Mucosa of descending colon (tissue), 3 donors: ENCODE data around the gene POR. TPM values are rescaled to one million over a fixed set of nuclear protein-coding genes. Genes with fewer than 3 reads are reported as not detected.

Experiments
- ATAC-seq: fragments of 200-7000 bp; cut with Tn5 transposase; one replicate; pipeline ENCODE4 v1.9.1; 2020; ENCODE audit warnings: mild to moderate bottlenecking, moderate library complexity
- DNase-seq, 3 donors: peaks; one replicate each; pipeline ENCODE4 v3.0.0-alpha.2; 2020
- H3K36me3 ChIP-seq: fragments of 200-600 bp; one replicate; pipeline ENCODE4 v1.8.0; 2021; ENCODE audit warnings: low read depth, mild to moderate bottlenecking
- H3K4me1 ChIP-seq: fragments of 200-600 bp; one replicate; pipeline ENCODE4 v1.8.0; 2021; ENCODE audit warnings: low read depth, mild to moderate bottlenecking
- H3K4me3 ChIP-seq: fragments of 200-600 bp; one replicate; pipeline ENCODE4 v1.8.0; 2021; ENCODE audit warnings: mild to moderate bottlenecking
- H3K9me3 ChIP-seq: fragments of 200-600 bp; one replicate; pipeline ENCODE4 v1.8.0; 2021; ENCODE audit warnings: mild to moderate bottlenecking
- intact Hi-C, 2 donors: fragments of 100-400 bp; cut with DNase I in 1 of 2; cut with micrococcal nuclease in 1 of 2; formaldehyde crosslinking; loops; one replicate each; pipeline versions ENCODE4 v1.11.0 to v1.11.1; 2022; cut with DNase I, micrococcal nuclease
- total RNA-seq, 3 donors: library from RNA; stranded (reverse); fragmentation: NEBNext Ultra II Directional in 2 of 3; extraction: Animal tissue kit (Norgen Biotek cat#: 25700) in 2 of 3; gene quantifications; one replicate each; pipeline versions ENCODE4 v1.2.1 to v1.2.4, GENCODE V29; 2021 to 2023
- TF ChIP-seq, protein P1 (sequence below): fragments of 200-600 bp; IDR thresholded peaks from one replicate; pipeline ENCODE4 v1.8.0; 2022; ENCODE audit warnings: antibody characterized with exemption, mild to moderate bottlenecking
- donor health status: DM: no; HTN: no; CAD: no; lungs with moderate emphysema.
- donor health status: DM: no; HTN: no; CAD: no.
- donor health status: DM: no; HTN: yes; CAD: no.

The POR gene
- total RNA-seq, 3 donors from 2014 or later = 76.4 to 122 (median 118) TPM

DNA sequence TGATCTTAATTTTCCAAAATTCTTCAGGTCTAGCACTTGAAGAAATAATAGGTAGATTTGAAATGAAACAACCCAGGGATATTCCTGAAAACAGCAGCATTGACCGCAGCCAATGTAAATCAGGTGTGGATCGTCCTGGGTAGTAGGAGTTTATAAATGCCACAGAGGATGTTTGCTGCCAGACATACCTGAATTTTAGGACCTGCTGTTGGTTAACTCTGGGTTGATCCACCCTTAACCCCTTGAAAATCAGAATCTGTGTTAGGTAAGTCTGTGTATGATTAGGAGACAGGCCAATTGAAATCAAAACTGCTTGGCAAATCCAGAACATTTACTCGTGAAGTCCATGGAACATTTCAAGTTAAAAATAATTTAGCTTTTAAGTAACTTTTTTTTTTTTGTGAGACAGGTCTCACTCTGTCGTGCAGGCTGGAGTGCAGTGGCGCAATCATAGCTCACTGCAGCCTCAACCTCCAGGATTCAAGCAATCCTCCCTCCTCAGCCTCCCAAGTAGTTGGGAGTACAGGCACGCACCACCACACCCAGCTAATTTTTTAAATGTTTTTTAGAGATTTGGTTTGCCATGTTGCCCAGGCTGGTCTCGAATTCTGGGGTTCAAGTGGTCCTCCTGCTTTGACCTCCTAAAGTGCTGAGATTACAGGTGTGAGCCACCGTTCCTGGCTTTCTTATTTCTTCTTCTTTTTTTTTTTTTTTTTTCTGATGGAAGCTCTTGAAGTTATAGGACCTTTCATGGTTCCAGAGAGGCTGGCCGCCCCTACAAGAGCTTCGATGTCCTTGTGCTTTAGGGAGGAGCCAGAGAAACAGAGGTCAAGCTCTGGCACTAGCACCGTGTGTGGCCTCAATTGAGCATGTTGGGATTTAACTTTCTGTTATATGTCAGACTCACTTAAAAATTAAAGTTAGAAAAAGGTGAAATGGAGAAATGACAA is 2.0 kb downstream of the POR start:
- Histone ChIP-seq H3K4me3 (no peak overlapping the region), H3K9me3 (no peaks in the 10 kb centered on the region), H3K4me1 (peaks cover 20% of the 10 kb centered on the region), H3K36me3 (no peaks in the 10 kb centered on the region)
- TF ChIP-seq, protein P1, sequence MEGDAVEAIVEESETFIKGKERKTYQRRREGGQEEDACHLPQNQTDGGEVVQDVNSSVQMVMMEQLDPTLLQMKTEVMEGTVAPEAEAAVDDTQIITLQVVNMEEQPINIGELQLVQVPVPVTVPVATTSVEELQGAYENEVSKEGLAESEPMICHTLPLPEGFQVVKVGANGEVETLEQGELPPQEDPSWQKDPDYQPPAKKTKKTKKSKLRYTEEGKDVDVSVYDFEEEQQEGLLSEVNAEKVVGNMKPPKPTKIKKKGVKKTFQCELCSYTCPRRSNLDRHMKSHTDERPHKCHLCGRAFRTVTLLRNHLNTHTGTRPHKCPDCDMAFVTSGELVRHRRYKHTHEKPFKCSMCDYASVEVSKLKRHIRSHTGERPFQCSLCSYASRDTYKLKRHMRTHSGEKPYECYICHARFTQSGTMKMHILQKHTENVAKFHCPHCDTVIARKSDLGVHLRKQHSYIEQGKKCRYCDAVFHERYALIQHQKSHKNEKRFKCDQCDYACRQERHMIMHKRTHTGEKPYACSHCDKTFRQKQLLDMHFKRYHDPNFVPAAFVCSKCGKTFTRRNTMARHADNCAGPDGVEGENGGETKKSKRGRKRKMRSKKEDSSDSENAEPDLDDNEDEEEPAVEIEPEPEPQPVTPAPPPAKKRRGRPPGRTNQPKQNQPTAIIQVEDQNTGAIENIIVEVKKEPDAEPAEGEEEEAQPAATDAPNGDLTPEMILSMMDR = no peak
- no peak for DNase-seq
- intact Hi-C loops = no loop called here
- ATAC-seq = no peak

DNA sequence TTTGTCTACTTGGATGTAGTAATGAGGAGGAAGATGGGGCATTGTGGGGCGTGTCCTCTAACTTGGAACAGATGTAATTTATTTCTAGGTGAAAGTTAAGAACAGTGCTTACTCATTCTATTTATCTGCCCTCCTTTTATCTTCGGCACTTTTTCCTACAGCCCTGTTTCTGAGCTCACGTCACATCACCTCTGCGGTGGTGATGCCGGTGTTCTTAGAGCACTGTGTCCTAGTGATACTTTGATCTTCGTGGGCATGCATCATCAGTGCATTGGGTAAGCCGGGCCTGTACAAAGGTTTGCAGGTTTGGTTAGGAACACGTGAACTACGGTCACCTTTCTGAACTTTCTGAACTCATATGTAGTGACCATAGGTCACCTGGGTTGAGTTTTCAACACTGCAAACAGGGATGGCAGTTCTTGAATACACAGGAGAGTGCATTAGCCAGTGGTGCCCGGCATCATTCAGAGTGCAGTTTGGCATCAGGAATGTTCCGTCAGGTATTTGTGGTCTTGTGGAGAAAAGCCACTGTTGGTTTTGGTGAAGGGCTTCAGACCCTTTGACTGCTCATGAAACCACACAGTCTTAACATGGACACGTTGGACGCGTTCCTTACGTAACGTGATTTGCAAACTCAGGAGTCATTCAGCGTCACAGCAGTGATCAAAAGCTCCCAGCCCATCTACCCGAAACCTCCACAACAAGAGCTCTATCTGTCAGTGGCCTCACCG is 5.6 kb downstream of the POR start:
- ATAC-seq (peak; percentile 91), DNase-seq (peak in 1 of 3 donors; percentile 54)
- Histone ChIP-seq H3K9me3 (no peaks in the 10 kb centered on the region), H3K4me1 (peaks cover 17% of the 10 kb centered on the region), H3K4me3 (no peak overlapping the region), H3K36me3 (no peaks in the 10 kb centered on the region)
- intact Hi-C loops = no loop called here
- TF ChIP-seq, protein P1 = no peak

DNA sequence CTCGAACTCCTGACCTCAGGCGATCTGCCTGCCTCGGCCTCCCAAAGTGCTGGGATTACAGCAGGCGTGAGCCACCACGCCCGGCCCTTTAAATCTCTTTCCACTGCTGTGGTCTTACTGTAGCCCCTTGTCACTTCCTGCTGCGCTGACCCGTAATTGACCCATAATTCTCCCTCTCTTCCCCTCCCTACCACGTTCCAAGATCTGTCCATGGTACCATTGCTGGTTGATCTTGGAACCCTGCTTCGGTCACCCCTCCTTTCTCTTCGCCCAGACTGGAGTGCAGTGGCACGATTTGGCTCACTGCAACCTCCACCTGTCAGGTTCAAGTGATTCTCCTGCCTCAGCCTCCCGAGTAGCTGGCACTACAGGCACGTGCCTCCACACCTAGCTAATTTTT is 6.5 kb downstream of the POR start:
- no peak overlapping the region for H3K4me3 ChIP-seq
- intact Hi-C loops = no loop called here
- ATAC-seq = no peak
- peaks cover 11% of the 10 kb centered on the region for H3K4me1 ChIP-seq
- no peaks in the 10 kb centered on the region for H3K36me3 ChIP-seq
- H3K9me3 ChIP-seq = no peaks in the 10 kb centered on the region
- TF ChIP-seq, protein P1 = no peak
- DNase-seq = no peak

DNA sequence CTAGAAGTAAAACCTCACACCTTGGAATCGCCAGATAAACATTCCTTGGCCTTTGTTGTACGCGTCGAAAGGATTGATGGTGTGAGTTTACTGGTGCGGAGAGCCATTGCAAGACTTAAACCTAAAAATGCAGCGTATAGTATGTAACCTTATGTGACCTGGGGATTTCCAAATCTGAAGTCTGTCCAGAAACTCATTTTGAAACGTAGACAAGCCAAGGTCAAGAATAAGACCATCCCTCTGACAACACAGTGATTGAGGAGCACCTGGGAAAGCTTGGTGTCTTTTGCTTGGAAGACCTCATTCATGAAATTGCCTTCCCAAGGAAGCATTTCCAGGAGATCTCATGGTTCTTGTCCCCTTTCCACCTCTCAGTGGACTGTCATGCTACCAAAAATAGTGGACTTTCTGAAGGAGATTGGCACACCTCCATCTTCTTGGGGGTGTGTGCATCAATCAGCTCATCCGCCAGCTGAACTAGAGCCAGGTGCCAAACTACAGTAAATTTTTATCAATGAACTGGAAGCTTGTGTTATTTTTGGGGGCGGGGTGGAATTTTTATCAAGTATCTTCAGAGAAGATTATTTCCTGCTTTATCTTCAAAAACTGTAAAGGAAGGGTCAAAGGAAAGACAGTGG is 8.1 kb downstream of the POR start:
- no peaks in the 10 kb centered on the region for H3K9me3 ChIP-seq
- H3K4me1 ChIP-seq = peaks cover 10% of the 10 kb centered on the region
- H3K4me3 ChIP-seq = no peak overlapping the region
- ATAC-seq (no peak), DNase-seq (no peak)
- H3K36me3 ChIP-seq = no peaks in the 10 kb centered on the region
- TF ChIP-seq, protein P1 = no peak
- intact Hi-C loops = no loop called here

DNA sequence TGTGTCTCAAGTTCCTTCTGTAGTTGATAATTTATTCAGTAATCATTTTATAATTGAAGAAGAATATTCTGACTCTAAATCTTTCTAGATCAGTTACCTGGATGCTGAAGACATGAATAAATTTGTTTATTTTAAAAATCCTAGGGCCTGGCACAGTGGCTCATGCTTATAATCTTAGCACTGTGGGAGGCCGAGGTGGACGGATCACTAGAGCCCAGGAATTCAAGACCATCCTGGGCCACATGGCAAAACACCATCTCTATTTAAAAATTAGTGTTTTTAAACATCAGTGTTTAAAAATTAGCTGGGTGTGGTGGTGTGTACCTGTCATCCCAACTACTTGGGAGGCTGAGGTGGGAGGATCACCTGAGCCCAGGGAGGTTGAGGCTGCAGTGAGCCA is 9.3 kb downstream of the POR start:
- DNase-seq (no peak), ATAC-seq (no peak)
- TF ChIP-seq, protein P1 = no peak
- peaks cover 10% of the 10 kb centered on the region for H3K4me1 ChIP-seq
- H3K4me3 ChIP-seq = no peak overlapping the region
- intact Hi-C loops = no loop called here
- H3K36me3 ChIP-seq = no peaks in the 10 kb centered on the region
- no peaks in the 10 kb centered on the region for H3K9me3 ChIP-seq
